ENCODE measurements around the gene CST6.
"Not testable (repeated sequence)": the region's sequence is repeated elsewhere in the genome, so short reads cannot be mapped to it uniquely, and the experiment has no call there.

CST6 gene

DNA sequence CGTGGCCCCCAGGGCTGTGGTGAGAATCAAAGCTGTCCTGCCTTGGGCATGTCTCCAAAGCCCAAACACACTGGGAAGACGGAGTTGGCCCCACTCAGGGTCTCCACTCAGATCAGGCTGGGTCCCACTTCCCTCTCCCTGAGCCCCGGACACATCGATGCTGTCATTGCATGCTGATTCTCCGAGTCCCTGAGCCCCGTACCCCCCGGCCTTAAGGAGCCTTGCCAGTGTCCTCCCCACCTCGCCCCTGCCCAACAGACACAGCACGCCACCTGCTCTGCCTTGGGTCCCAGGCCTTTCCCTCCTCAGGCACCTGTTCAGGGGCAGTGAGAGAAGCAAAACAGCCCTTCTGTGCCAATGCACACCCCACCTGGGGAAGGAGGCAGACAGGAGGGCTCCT lies 24.5 kb upstream of the CST6 start:
- no peak for DNase-seq

DNA sequence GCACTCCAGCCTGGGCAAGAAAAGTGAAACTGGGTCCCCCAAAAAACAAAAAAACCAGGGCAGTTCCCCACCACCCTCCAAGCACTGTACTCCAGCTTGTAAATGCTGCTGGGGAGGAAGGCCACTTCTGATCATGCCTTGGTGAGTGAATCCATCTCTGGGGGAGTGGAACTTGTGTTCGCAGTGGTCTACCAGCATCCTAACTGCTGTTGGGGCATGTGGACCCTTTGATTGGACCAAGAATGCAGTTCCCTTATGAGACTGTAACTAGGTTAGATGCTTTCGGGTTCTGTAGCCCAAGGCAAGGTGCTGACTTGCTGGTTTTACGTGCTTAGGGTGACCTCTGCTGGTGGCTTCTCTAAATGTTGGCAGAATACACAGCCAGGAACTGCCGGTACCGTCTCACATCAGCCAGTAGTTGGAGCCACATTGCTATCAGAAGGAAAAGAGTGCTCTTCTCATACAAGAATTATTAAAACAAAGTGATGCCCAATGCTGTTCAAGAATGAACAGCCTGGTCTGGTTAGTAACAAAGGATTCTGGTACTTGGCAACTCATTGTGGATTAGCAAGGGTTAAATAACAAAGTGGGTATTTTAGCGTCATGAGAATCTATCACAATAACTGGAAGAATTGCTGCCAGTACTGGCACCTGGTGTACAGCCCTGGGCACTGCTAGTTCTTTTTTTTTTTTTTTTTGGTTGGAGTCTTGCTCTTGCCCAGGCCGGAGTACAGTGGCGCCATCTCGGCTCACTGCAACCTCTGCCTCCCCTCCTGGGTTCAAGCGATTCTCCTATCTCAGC lies 22.8 kb upstream of the CST6 start:
- DNase-seq = peak; percentile 97

DNA sequence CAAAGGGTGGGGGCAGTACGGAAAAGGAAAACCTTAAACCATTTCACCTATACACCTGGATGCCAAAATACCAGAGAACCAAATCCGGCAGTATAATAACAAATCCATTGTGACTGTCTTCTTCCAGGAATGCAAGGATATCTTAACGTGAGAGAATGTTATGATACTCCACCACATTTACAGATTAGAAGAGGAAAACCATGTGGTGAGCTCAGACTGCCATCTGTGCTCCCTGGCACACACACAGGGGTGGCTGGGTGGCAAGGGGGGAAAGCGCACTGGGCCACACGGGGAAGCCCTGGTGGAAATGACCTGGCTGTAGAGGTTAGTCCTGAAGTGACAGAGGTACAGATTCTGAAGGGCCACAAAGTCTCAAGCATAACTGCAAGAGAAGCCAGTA lies 19.8 kb upstream of the CST6 start:
- DNase-seq = no peak

DNA sequence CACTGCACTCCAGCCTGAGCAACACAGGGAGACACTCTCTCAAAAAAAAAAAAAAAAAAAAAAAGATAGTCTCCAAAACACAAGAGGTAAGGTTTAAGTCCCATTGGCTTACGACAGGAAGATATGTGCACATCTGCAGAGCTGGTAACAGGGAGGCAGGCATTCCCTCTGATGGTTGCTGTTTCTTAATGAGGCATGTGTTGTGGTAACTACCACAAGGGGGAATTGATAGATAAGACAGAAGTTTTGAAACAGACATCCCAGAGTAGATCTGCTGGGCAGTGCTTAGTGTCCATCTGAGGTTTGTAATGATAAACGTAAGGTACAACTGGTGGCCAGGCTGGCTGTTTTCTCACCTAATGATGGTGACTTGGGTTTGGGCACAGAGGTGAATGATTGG lies 14.5 kb upstream of the CST6 start:
- no peak for DNase-seq

DNA sequence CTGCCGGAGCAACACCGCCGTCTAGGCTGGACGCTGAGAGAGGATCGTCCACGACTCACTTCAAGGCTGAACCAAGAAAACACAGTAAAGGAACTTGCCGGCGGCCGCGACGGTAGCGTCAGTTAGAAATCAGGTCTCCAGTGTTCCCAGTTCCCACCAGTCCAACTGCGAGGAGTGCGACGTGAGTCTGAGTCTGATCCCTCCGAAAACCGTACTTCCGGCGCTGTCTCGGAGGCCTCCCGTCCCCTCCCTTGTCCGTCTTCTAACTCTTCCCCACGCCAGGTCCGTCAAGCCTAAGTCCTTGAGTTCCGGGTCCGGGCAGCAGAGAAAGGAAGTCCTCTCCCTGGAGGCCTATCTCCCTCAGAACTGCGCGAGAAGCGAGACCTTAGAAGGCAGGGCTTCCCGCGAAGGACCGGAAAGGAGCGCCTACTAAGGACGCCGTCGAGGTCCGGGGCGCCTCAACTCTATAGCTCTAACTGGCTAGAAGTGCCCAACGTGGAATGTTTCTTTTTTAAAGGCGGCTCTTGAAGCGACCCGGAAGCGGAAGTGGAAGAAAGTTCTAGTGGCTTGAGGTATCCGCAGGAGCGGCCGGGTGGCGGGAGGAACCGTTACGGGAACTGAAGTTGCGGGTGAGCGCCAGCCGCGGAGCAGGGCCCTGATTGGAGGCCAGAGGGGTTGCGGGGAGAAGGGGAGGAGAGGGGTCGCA lies 9.7 kb upstream of the CST6 start, which contains the start of the genes BANF1 and EIF1AD:
BANF1 (plus strand) TSS at position 562 of the 706 bp plus-strand sequence. CDS start 748 bp downstream, outside the sequence.
EIF1AD (minus strand) TSS at position 216 of the 706 bp plus-strand sequence. CDS start 1,768 bp downstream, outside the sequence.
- DNase-seq = peak; percentile 99

DNA sequence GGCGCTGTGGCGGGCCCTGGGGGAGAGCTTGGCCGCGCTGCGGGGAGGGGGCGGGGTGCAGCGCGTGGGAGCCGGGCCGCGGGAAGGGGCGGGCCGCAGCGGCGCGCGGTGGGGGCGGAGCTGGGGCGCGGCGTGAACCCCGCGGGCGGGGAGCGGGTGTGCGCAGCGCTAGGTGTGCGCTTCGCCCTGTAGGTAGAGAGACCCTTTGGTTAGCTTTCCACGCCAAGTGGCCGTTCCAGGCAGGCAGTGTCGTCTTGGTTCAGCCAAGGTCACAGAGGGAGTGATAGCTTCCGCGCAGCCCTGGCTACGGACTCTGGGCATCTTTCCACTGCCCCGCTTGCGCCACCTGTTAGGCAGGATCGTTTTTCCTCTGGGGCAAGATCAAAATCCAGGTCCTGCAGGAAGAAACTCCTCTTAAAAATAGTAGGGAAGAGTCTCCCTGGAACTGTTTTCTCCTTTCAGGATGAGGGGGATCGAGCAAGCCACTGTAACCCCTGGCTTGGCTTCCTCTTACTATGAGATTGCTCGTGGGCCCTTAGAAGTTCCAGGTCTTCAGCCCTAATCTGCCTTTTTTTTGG lies 9.1 kb upstream of the CST6 start:
- peak; percentile 70 for DNase-seq

DNA sequence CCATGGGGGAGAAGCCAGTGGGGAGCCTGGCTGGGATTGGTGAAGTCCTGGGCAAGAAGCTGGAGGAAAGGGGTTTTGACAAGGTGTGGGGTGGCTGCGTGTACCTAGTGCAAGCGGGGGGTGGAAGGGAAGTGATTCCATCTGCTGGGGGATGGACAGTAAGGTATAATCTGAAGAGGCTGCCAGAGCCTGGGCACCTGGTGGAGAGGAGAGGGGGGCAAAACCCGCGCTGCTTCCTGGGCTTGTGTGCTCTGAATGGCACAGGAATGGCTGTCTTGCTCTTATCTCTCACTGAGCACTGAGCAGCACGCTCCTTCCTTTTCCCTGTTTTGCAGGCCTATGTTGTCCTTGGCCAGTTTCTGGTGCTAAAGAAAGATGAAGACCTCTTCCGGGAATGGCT lies 8.5 kb upstream of the CST6 start:
- no peak for DNase-seq

DNA sequence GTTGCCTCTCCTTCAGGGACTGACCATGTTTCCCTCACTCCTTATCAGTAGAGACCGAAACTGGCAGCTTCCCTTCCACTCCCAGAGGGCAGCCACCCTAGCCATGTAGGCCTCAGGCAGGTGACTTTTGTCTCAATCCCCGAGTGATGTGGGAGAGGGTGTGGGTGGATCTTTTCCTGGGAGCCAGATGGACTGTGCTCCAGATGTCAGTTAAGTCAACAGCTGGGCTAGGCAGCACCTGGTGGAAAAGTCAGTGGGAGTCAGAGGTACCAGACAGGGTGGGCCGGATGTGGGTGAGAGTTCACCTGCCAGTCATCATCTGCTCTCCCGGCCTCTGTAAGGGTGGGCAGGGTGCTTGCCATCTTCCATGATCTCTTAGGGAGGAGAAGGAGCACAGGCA lies 7.6 kb upstream of the CST6 start:
- DNase-seq = no peak

DNA sequence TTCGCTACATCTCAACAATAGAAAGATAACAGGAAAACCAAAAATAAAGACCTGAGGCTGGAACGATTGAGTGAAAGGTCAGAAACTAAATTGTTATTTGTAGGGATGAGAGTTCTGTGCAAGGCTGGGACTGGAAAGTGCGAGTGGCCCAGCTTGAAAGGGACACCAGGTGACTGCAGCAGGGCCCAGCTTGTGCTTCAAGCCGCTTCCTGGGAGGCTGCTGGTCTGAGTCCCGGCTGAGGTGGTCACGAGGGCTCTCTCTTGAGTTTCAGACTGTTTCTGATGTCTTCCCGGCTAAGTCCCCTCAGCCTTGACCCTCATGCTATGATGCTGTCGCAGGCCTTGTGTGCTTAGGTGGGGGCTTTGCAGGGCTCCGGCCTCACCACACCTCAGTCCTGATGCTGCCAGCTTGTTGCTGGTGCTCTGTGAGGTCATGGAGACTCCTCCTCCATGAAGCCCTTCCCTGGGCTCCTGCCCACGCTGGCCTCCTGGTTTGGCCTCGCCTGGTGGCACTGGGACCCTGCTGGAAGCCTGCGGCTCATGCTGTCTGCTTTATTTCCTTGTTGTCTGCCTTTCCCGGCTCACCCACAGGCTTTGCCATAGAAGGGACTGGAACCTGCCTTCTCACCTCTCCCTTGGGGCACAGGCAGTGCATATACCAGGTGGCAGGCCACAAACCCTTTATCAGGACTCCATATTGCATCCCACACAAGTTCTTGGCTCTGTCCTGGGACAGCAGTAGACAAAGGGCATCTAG lies 5.5 kb upstream of the CST6 start:
- DNase-seq = no peak

DNA sequence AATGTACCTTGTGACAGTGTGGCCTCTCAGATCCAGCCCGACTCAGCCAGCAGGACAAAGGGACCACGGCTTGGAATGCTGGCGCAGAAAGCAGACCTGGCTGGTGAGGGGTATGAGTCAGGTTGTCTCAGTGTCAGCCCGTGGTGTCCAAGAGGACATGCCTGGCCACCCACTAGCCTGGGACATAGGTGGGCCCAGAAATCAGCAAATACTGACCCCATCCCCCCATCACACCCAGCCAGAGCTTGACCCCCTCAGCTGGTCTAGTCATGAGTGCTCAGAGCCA lies 5.0 kb upstream of the CST6 start:
- DNase-seq = no peak

DNA sequence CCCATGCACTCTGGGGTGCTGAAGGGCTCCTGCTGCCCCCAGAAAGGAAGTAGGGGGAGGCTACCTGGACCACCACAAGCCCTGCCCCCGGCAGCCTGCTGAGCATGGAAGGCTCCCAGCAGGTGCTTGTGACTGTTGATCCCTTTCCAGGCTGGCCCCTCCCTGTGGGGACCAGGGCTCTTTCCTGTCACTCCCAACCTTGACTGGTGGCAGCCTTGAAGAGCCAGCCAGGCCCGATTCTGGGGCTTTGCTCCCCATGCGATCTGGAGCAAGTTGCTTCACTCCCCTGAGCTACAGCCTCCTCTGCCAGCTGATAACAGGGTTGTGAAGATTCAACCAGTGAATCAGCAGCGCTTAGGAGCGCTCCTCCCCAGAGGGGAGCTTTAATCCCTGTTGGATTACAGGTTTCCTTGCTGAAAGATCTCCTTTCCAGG lies 4.6 kb upstream of the CST6 start:
- DNase-seq = no peak

DNA sequence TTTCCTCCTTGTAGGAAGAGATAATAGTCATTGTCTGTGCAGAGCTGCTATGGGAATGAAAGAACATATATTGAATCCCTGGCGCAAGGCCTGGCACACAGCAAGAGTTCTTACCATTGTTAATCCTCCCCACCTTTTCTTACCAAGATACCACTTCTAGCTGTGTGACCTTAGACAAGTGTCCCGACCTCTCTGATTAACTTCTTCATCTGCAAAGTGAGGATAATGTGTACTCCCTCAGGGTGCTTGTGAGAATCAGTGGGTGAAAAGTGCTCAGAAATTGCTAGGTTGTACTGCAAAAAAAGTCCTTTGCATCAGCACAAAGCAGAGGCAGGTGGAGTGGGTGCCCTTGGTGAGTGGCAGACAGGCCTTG lies 3.7 kb upstream of the CST6 start:
- DNase-seq = no peak

DNA sequence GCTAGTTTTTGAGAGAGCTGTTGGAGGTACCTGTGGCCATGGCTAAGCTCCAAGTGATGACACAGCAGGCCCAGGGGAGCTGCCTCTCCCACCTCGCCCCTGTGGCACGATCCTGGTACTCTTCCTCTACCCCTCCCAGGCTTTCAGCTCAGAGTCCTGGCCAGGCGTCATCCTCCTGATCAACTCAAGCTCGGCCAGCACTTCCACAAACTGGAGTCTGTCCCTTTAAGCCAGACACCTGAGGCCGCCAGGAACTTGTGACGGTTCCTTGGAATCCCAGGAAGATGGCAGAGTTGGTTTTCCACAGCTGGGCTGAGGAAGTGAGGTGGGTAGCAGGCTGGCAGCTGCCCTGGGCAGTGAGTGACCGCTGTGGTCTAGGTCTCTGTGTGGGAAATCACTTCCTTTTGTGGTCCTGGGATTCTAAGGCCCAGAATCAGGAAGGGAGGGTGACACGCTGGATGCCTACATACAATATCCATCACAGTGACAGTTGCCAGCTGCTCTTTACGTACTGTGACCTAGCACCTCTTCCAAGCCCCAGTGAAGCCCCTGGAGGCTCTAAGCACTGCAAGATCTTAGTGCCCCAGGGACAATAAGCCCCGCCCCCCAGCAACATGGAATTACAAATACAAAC lies 3.2 kb upstream of the CST6 start:
- DNase-seq = no peak

DNA sequence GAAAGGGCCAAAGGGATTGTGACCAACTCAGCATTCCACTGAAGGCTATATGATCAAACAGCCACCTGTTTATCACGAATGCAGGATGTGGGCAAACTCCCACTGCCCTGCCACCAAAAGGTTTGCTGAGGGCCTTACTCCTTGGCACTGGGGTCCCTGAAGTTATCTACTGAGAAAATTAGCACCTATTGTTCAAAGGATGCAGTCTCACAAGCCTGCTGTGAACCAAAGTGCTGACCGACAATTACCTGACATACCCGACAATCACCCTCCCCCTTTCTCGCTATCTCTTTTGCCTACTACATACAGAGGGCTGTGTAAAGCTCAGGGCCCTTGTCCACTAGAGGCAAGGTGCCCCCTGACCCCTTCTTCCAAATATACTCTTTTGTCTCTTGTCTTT lies 1.8 kb upstream of the CST6 start:
- DNase-seq = not testable (repeated sequence)

DNA sequence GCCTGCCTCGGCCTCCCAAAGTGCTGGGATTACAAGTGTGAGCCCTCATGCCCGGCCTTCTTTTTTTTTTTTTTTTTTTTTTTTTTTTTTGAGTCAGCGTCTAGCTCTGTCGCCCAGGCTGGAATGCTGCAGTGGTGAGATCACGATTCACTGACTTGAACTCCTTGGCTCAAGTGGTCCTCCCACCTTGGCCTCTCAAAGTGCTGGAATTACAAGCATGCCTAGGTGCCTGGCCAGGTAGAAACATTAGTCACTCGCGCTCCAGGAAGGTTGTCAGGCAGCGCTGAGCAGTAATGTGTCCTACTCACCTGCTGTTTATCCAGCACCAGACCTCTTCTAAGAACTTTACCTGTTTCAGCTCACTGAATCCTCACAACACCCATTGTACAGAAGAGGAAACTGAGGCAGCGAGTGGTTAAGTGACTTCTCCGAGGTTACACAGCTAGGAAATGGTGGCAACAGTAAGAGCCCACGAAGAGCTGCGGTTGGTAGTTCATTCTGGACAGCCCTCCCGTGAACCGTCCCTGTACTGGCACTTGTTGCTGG lies 496 bp upstream of the CST6 start:
- no peak for DNase-seq

DNA sequence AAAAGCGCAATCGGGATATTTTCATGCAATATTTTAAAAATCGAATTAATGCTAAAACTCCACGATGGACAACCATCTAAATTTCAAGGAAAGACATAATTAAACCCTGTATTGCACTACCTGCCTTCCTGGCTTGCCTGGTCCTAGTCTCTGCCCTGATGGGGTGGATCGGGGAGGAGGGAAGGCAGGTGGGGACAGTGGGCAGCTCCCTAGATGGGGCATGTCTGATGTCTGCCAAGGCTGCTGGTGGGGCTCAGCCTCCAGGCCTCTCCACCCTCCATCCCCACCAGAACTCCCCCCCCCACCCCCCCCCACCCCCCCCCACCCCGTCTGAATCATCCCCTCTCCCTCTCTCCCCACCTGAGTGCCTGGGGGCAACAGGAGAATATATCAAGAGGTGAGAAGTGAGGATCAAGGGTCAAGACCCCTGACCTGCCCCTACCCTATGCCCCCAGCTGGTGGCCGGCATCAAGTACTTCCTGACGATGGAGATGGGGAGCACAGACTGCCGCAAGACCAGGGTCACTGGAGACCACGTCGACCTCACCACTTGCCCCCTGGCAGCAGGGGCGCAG lies 650 bp downstream of the CST6 start:
- DNase-seq = no peak

DNA sequence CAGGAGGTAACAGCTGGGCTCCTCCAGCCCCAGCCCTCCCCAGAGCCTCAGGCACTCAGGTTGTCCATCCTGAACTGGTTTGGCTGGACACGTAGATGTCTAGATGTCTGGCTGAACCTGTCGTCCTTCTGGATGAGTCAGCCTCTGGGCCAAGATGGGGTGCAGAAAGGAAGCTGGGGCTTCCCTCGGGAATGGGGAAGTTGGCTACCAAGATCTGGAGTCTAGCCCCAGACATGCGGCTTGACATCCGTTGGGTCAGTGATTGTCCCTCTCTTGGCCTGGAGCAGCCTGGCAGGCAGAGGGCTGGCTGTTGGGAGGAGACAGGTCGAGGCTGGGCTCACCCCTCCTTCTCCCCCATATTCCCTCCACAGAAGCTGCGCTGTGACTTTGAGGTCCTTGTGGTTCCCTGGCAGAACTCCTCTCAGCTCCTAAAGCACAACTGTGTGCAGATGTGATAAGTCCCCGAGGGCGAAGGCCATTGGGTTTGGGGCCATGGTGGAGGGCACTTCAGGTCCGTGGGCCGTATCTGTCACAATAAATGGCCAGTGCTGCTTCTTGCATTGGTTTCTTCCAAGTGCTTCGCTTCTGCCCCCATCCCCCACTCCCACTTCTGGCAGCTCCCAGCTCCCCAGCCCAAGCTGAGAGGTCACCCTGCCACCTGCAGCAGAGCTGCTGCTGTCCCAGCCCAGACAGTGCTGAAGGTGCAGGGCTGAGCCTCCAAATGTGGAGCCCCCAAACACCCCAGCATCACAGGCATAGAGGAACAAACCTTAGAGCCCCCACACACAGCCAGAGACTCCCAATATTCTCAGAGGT lies 1.3 kb downstream of the CST6 start:
- DNase-seq = no peak

DNA sequence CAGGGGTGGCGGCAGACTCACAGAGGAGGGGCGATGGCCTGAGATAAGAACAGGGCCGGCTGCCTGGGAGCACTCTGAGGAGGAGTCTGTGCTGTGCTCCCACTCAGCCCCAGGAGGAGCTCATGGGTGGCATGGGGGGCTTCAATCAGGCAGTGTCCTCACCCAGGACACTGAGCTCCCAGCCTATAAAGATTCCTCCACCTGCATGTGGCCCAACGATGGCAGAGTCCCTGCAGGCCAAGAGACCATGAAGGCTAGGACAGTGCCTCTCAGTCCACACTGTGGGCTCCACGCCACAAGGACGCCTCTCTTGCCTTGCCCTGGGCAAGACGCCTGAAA lies 1.9 kb downstream of the CST6 start:
- no peak for DNase-seq

DNA sequence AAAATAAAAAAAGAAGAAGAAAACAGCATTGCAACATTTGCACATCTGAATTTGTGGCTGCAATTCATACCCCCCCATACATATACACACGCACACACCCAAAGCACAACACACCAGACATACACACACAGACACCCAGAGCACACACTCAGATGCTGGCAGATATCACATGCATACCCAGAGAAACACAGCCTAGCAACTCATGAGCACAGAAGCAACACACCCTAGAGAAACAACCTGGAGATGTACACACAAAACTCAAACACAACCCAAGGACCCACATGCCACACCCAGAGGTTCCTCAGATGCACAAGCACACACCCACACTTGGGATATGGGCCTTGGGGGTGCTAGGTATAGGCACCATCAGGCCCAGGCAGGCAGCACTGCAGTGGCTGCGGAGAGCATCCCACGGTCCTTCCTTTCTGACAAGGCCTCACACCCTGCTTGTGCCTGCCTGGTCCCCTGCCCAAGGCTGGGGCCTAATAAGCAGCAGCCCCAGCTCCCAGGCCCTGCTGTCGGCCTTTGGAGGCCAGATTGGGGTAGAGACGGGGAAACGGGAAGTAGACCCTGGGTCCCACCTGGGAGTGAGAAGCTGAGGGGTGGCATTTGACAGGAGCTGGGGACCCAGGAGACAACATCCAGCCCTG lies 3.1 kb downstream of the CST6 start:
- no peak for DNase-seq

DNA sequence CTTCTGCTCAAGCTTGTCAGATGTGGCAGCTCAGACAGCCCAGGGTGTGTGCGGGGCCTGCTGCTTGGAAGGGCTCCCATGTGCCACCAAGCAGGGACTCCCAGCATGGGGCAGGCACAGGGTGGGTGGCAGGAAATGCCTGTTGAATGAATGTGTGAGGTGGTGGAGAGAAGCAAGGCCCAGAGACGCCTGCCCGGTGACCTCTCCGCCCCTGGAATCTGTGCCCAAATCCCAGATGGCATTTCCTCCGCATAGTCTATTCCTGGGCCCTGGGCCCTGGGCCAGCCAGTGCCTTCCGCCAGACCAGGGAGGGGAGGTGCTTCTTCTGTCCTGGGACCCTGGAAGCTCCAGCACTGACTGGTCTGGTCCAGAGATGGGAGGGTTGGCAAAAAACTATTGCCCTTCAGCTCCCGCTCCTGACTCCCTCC lies 3.7 kb downstream of the CST6 start:
- DNase-seq = no peak

All from NCI-H1092 treated with DMSO at 0.1 percent for 48 hours (cell line).